ENCODE measurements around the gene CLASRP. TPM values are rescaled to one million over a fixed set of nuclear protein-coding genes. Genes with fewer than 3 reads are reported as not detected.

CLASRP gene
- total and polyA plus RNA-seq, 2 of the 8 experiments (the other 6 are each of a cell fraction or from before 2014, with no cell fraction given): 22.3 to 71.7 TPM

DNA sequence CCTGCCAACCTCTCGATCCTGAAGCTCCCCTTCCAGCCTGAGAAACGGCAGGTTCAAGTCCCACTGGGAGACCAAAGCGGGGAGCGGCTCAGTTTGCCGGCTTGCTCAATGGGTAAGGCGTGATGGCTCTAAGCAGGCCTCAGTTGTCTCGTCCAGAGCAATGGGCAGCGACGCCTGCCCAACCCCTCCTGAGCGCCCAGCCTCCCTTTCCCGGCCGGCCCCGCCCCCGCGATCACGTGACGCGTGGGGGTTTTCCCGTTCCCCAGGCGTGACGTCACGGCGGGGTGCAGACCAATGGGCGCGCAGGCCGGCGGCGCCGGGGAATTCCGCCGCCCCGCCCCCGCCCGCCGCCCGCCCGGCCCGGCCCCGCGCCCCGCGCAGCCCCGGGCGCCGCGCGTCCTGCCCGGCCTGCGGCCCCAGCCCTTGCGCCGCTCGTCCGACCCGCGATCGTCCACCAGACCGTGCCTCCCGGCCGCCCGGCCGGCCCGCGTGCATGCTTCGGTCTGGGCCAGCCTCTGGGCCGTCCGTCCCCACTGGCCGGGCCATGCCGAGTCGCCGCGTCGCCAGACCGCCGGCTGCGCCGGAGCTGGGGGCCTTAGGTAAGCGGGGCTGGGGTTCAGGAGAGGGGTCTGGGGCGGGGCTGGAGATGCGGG, 37.6 kb upstream of the CLASRP start, which contains the start of gene RELB (continued):
- TF ChIP-seq, protein P1, sequence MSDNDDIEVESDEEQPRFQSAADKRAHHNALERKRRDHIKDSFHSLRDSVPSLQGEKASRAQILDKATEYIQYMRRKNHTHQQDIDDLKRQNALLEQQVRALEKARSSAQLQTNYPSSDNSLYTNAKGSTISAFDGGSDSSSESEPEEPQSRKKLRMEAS (IDR thresholded peaks at IDR 0.05): peak; percentile 41; the same call in 1 of the 2 replicates
- TF ChIP-seq CHD2 (IDR thresholded peaks at IDR 0.05; ENCODE audit: low read length) (no peak), EGR1 (IDR thresholded peaks at IDR 0.05; ENCODE audit: borderline replicate concordance, low read depth, low read length) (peak; percentile 45; the same call in 1 of the 2 replicates), KDM1A (IDR thresholded peaks at IDR 0.05; ENCODE audit: borderline replicate concordance, low read length) (peak; percentile 96), POU5F1 (IDR thresholded peaks at IDR 0.05; ENCODE audit: low read depth, low read length) (no peak), CBX5 (IDR thresholded peaks at IDR 0.05; ENCODE audit: low read depth, low read length) (no peak), SIN3A (conservative IDR thresholded peaks at IDR 0.05 in 1 of 2, IDR thresholded peaks at IDR 0.05 in 1 of 2; ENCODE audit: low read depth in 1 of 2, low read length in 2 of 2) (0 out of 4 replicates have a peak, but pooled peaks of 1 of the 2 experiments have one; percentile 52), SAP30 (IDR thresholded peaks at IDR 0.05; ENCODE audit: insufficient read depth, insufficient replicate concordance, low read length) (no peak), SRF (IDR thresholded peaks at IDR 0.05; ENCODE audit: low read depth, low read length) (no peak)
- TF ChIP-seq, protein P2, sequence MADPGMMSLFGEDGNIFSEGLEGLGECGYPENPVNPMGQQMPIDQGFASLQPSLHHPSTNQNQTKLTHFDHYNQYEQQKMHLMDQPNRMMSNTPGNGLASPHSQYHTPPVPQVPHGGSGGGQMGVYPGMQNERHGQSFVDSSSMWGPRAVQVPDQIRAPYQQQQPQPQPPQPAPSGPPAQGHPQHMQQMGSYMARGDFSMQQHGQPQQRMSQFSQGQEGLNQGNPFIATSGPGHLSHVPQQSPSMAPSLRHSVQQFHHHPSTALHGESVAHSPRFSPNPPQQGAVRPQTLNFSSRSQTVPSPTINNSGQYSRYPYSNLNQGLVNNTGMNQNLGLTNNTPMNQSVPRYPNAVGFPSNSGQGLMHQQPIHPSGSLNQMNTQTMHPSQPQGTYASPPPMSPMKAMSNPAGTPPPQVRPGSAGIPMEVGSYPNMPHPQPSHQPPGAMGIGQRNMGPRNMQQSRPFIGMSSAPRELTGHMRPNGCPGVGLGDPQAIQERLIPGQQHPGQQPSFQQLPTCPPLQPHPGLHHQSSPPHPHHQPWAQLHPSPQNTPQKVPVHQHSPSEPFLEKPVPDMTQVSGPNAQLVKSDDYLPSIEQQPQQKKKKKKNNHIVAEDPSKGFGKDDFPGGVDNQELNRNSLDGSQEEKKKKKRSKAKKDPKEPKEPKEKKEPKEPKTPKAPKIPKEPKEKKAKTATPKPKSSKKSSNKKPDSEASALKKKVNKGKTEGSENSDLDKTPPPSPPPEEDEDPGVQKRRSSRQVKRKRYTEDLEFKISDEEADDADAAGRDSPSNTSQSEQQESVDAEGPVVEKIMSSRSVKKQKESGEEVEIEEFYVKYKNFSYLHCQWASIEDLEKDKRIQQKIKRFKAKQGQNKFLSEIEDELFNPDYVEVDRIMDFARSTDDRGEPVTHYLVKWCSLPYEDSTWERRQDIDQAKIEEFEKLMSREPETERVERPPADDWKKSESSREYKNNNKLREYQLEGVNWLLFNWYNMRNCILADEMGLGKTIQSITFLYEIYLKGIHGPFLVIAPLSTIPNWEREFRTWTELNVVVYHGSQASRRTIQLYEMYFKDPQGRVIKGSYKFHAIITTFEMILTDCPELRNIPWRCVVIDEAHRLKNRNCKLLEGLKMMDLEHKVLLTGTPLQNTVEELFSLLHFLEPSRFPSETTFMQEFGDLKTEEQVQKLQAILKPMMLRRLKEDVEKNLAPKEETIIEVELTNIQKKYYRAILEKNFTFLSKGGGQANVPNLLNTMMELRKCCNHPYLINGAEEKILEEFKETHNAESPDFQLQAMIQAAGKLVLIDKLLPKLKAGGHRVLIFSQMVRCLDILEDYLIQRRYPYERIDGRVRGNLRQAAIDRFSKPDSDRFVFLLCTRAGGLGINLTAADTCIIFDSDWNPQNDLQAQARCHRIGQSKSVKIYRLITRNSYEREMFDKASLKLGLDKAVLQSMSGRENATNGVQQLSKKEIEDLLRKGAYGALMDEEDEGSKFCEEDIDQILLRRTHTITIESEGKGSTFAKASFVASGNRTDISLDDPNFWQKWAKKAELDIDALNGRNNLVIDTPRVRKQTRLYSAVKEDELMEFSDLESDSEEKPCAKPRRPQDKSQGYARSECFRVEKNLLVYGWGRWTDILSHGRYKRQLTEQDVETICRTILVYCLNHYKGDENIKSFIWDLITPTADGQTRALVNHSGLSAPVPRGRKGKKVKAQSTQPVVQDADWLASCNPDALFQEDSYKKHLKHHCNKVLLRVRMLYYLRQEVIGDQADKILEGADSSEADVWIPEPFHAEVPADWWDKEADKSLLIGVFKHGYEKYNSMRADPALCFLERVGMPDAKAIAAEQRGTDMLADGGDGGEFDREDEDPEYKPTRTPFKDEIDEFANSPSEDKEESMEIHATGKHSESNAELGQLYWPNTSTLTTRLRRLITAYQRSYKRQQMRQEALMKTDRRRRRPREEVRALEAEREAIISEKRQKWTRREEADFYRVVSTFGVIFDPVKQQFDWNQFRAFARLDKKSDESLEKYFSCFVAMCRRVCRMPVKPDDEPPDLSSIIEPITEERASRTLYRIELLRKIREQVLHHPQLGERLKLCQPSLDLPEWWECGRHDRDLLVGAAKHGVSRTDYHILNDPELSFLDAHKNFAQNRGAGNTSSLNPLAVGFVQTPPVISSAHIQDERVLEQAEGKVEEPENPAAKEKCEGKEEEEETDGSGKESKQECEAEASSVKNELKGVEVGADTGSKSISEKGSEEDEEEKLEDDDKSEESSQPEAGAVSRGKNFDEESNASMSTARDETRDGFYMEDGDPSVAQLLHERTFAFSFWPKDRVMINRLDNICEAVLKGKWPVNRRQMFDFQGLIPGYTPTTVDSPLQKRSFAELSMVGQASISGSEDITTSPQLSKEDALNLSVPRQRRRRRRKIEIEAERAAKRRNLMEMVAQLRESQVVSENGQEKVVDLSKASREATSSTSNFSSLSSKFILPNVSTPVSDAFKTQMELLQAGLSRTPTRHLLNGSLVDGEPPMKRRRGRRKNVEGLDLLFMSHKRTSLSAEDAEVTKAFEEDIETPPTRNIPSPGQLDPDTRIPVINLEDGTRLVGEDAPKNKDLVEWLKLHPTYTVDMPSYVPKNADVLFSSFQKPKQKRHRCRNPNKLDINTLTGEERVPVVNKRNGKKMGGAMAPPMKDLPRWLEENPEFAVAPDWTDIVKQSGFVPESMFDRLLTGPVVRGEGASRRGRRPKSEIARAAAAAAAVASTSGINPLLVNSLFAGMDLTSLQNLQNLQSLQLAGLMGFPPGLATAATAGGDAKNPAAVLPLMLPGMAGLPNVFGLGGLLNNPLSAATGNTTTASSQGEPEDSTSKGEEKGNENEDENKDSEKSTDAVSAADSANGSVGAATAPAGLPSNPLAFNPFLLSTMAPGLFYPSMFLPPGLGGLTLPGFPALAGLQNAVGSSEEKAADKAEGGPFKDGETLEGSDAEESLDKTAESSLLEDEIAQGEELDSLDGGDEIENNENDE (IDR thresholded peaks at IDR 0.05; ENCODE audit: insufficient replicate concordance, low read length): no peak

Measured in H1 (cell line).